ENCODE data around the gene RITA1. TPM values are rescaled to one million over a fixed set of nuclear protein-coding genes. Genes with fewer than 3 reads are reported as not detected.

Gene RITA1
- total RNA-seq, 1 experiment from 2014 or later: 20.7 TPM

DNA sequence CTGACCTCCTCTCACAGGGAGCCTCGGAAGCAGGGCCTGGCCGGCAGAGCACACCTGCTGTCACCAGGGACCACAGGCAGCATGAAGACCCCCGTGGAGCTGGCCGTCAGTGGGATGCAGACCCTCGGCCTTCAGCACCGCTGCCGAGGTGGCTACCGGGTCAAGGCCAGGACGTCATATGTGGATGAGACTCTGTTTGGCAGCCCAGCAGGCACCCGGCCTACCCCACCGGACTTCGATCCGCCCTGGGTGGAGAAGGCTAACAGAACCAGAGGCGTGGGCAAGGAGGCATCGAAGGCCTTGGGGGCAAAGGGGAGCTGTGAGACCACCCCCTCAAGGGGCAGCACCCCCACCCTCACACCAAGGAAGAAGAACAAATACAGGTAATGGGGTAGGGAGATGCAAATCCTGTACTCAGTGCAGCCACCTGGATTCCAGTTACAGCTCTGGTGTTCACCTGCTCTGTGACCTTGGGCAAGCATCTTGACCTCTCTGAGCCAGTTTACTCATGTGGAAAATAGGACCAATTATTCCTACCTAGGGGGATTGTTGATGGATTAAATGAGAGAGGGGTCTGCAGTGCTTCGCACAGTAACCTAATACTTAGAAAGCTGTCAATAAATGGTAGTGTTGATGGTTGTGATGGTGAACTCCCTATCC, 1.3 kb downstream of the RITA1 start:
- Histone ChIP-seq H2AFZ (ENCODE audit: low read depth, low read length, poor library complexity, severe bottlenecking) (no peak overlapping the region), H3K27me3 (ENCODE audit: insufficient read depth, low read length) (no peaks in the 10 kb centered on the region), H3K9me2 (ENCODE audit: insufficient read depth) (no peaks in the 10 kb centered on the region), H3K36me3 (ENCODE audit: control insufficient read depth in 1 of 2, insufficient read depth in 2 of 2, low read length in 2 of 2) (peaks cover 3 to 26% of the 10 kb centered on the region in 2 experiments; a peak in 2 of 4 replicates), H3K4me3 (replicated peaks in 1 of 2; ENCODE audit: low read depth in 1 of 2, low read length in 2 of 2) (peak overlapping the region; percentile 87 to 89), H3K4me1 (ENCODE audit: control insufficient read depth in 1 of 2, insufficient read depth in 2 of 2, low read length in 2 of 2) (peaks cover 18 to 57% of the 10 kb centered on the region in 2 experiments), H3K79me2 (ENCODE audit: insufficient read depth, low read length) (peaks cover 61% of the 10 kb centered on the region), H4K20me1 (ENCODE audit: insufficient read depth) (no peaks in the 10 kb centered on the region; the same call in 1 of the 2 replicates), H3K4me2 (ENCODE audit: low read length) (peak overlapping the region; percentile 83), H3K9ac (ENCODE audit: low read length) (peak overlapping the region; percentile 100), H3K9me3 (ENCODE audit: control insufficient read depth in 1 of 2, insufficient read depth in 1 of 2, low read depth in 1 of 2, low read length in 2 of 2) (no peaks in the 10 kb centered on the region), H3K27ac (ENCODE audit: low read depth, low read length) (0 out of 2 replicates have a peak overlapping the region, but pooled peaks have one; percentile 95)
- RAD21 ChIA-PET (ENCODE audit: low non-redundant PET in 1 of 2, low total read pairs in 2 of 2, uncharacterized antibody in 2 of 2, unreplicated experiment in 2 of 2): no interaction called here
- POLR2A ChIA-PET: interaction anchor here (2.5 kb wide), 1 partner anchor 8 kb away, joined by 15 read pairs; no protein-coding TSS in a partner anchor
- DNase-seq (ENCODE audit: low read depth, low spot score) (no peak), ATAC-seq (no peak)
- BruUV-seq (replicated peaks): no TSS peak
- CTCF ChIA-PET: no interaction called here
- TF ChIP-seq FOSL1 (IDR thresholded peaks at IDR 0.05; ENCODE audit: low read depth) (no peak), JUND (IDR thresholded peaks at IDR 0.05) (no peak), POLR2A (IDR thresholded peaks at IDR 0.05; ENCODE audit: borderline replicate concordance, extremely low read depth, insufficient read depth, insufficient read length) (no peak), SP1 (IDR thresholded peaks at IDR 0.05; ENCODE audit: low read depth) (no peak), CEBPB (IDR thresholded peaks at IDR 0.05; ENCODE audit: low read depth) (no peak), EZH2 (IDR thresholded peaks at IDR 0.05) (no peak), EZH2phosphoT487 (IDR thresholded peaks at IDR 0.05; ENCODE audit: borderline replicate concordance) (no peak), ELF1 (IDR thresholded peaks at IDR 0.05; ENCODE audit: borderline replicate concordance, low read depth) (no peak), ZNF274 (IDR thresholded peaks at IDR 0.05; ENCODE audit: low read depth, low read length) (no peak)
- TF ChIP-seq, protein P1, sequence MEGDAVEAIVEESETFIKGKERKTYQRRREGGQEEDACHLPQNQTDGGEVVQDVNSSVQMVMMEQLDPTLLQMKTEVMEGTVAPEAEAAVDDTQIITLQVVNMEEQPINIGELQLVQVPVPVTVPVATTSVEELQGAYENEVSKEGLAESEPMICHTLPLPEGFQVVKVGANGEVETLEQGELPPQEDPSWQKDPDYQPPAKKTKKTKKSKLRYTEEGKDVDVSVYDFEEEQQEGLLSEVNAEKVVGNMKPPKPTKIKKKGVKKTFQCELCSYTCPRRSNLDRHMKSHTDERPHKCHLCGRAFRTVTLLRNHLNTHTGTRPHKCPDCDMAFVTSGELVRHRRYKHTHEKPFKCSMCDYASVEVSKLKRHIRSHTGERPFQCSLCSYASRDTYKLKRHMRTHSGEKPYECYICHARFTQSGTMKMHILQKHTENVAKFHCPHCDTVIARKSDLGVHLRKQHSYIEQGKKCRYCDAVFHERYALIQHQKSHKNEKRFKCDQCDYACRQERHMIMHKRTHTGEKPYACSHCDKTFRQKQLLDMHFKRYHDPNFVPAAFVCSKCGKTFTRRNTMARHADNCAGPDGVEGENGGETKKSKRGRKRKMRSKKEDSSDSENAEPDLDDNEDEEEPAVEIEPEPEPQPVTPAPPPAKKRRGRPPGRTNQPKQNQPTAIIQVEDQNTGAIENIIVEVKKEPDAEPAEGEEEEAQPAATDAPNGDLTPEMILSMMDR (IDR thresholded peaks at IDR 0.05 in 2 of 3, conservative IDR thresholded peaks at IDR 0.05 in 1 of 3; ENCODE audit: borderline replicate concordance in 1 of 3, insufficient read depth in 1 of 3, low read depth in 2 of 3, low read length in 2 of 3): no peak
- TF ChIP-seq, protein P2, sequence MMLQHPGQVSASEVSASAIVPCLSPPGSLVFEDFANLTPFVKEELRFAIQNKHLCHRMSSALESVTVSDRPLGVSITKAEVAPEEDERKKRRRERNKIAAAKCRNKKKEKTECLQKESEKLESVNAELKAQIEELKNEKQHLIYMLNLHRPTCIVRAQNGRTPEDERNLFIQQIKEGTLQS (IDR thresholded peaks at IDR 0.05): no peak
- intact Hi-C loops (cut with micrococcal nuclease): no loop called here
